ENCODE results near the gene H2BK1. TPM values are rescaled to one million over a fixed set of nuclear protein-coding genes. Genes with fewer than 3 reads are reported as not detected.

H2BK1 gene
- total RNA-seq, 2 experiments from 2014 or later, result not detected

GRCh38 chr7:151212626-151213025, 2.3 kb upstream of the H2BK1 start:
- ChIA-PET POLR2A (interaction anchor here (1.2 to 1.6 kb wide), 2 partner anchors 10 to 12 kb away, joined by 3 to 4 read pairs; no protein-coding TSS in a partner anchor), CTCF (interaction anchor here (0.9 to 1.4 kb wide), 3 partner anchors 13 to 89 kb away, joined by 3 to 6 read pairs (median 3); no protein-coding TSS in a partner anchor)
- no peak overlapping the region for H3K27ac Mint-ChIP-seq
- H3K9me3 Mint-ChIP-seq, result no peaks in the 10 kb centered on the region
- no peak for TF ChIP-seq CTCF (IDR thresholded peaks at IDR 0.05)
- no peak overlapping the region for H3K4me3 Mint-ChIP-seq
- ATAC-seq (no peak), DNase-seq (no peak)
- no peaks in the 10 kb centered on the region for H3K27me3 Mint-ChIP-seq
- peaks cover 31% of the 10 kb centered on the region for H3K36me3 Mint-ChIP-seq (ENCODE audit: low read depth)
- intact Hi-C loops (cut with micrococcal nuclease), result no loop called here
- peaks cover 7% of the 10 kb centered on the region for H3K4me1 Mint-ChIP-seq (ENCODE audit: low read depth)

- POLR2A ChIA-PET, result interaction anchor here (0.7 to 5.7 kb wide), 5 partner anchors 8 to 51 kb away, joined by 3 to 22 read pairs (median 4); partner anchors contain the start of genes ABCF2 and CHPF2
- H3K9me3 Mint-ChIP-seq, result no peaks in the 10 kb centered on the region
- H3K27me3 Mint-ChIP-seq, result no peaks in the 10 kb centered on the region
- ATAC-seq (no peak), DNase-seq (no peak)
- CTCF ChIA-PET, result interaction anchor here (2.0 kb wide), 1 partner anchor 33 kb away, joined by 6 read pairs; no protein-coding TSS in a partner anchor
- no peak overlapping the region for H3K4me3 Mint-ChIP-seq
- peaks cover 18% of the 10 kb centered on the region for H3K4me1 Mint-ChIP-seq (ENCODE audit: low read depth)
- H3K36me3 Mint-ChIP-seq (ENCODE audit: low read depth), result peaks cover 30% of the 10 kb centered on the region
- no peak for TF ChIP-seq CTCF (IDR thresholded peaks at IDR 0.05)
- no peak overlapping the region for H3K27ac Mint-ChIP-seq
- intact Hi-C loops (cut with micrococcal nuclease), result no loop called here
Measured at GRCh38 chr7:151211155-151211772, 976 bp upstream of the H2BK1 start.

DNA sequence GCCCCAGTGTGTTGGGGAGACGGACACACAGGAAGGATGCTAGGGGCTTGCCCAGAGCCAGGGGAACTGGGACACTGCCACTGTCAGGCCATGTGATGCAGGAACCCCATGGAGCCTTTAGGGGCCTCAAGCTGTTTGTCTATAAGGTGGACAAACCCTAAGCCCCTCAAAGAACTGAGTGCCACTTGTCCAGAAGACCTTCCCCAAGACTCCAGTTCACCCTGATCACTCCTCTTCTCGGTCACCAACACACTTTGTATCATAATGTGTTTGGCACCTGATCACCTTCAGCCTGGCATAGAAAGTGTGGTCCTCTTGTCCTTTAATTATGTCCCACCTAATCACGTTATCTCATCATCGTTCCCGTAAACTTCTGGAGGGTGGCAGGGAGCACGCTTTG, 700 bp downstream of the H2BK1 start:
- H3K27ac Mint-ChIP-seq, result no peak overlapping the region
- ATAC-seq (no peak), DNase-seq (no peak)
- no peaks in the 10 kb centered on the region for H3K27me3 Mint-ChIP-seq
- peaks cover 20% of the 10 kb centered on the region for H3K4me1 Mint-ChIP-seq (ENCODE audit: low read depth)
- intact Hi-C loops (cut with micrococcal nuclease), result no loop called here
- H3K4me3 Mint-ChIP-seq, result no peak overlapping the region
- TF ChIP-seq CTCF (IDR thresholded peaks at IDR 0.05), result no peak
- no peaks in the 10 kb centered on the region for H3K9me3 Mint-ChIP-seq
- H3K36me3 Mint-ChIP-seq (ENCODE audit: low read depth), result peaks cover 17% of the 10 kb centered on the region
- ChIA-PET CTCF (interaction anchor here (0.9 to 1.6 kb wide), 2 partner anchors 34 to 36 kb away, joined by 3 to 6 read pairs; no protein-coding TSS in a partner anchor), POLR2A (interaction anchor here (1.0 to 5.7 kb wide), 2 partner anchors 12 to 17 kb away, joined by 3 to 22 read pairs; partner anchors contain the start of gene ABCF2)

- H3K36me3 Mint-ChIP-seq (ENCODE audit: low read depth), result peaks cover 10% of the 10 kb centered on the region
- ATAC-seq (no peak), DNase-seq (no peak)
- no peaks in the 10 kb centered on the region for H3K27me3 Mint-ChIP-seq
- H3K4me3 Mint-ChIP-seq, result no peak overlapping the region
- no peaks in the 10 kb centered on the region for H3K9me3 Mint-ChIP-seq
- CTCF ChIA-PET, result interaction anchor here (1.6 to 2.2 kb wide), 3 partner anchors 18 to 36 kb away, joined by 4 to 11 read pairs (median 6); partner anchors contain the start of gene ABCF2
- intact Hi-C loops (cut with micrococcal nuclease), result no loop called here
- TF ChIP-seq CTCF (IDR thresholded peaks at IDR 0.05), result no peak
- H3K4me1 Mint-ChIP-seq (ENCODE audit: low read depth), result peaks cover 20% of the 10 kb centered on the region
- H3K27ac Mint-ChIP-seq, result no peak overlapping the region
- POLR2A ChIA-PET, result interaction anchor here (1.0 to 5.7 kb wide), 2 partner anchors 18 to 36 kb away, joined by 3 to 22 read pairs; partner anchors contain the start of gene ABCF2
Measured at GRCh38 chr7:151208253-151208862, 1.9 kb downstream of the H2BK1 start.
